ENCODE measurements around the gene MEGF9.

Gene MEGF9

GRCh38 chr9:120702075-120702474 lies 12.2 kb downstream of the MEGF9 start:
- DNase-seq = no peak

DNA sequence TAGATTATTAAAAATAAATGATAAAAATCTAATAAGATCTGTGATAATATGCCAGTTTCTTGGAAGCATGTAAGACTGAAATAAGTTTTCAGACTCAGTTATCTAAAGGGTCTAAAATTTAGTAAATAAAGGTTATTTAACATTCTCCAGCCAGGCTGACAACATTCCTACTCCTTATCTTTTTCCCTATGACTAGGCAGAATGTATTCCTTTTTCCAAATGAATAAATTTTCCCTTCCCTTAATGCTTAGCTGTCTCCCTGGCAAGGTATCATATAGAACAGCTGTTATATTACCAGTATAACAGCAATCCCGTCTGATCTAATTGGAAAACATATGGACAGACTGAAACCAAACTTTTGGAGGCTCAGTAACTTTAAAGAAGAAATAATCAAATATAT lies 13.0 kb downstream of the MEGF9 start:
- no peak for DNase-seq

- DNase-seq = no peak
These were observed 15.5 kb downstream of the MEGF9 start for GRCh38 chr9:120698766-120699165.

- no peak for DNase-seq
These were observed 16.8 kb downstream of the MEGF9 start for GRCh38 chr9:120697448-120697847.

- DNase-seq = peak; percentile 90
These were observed 17.6 kb downstream of the MEGF9 start for GRCh38 chr9:120696551-120697230.

DNA sequence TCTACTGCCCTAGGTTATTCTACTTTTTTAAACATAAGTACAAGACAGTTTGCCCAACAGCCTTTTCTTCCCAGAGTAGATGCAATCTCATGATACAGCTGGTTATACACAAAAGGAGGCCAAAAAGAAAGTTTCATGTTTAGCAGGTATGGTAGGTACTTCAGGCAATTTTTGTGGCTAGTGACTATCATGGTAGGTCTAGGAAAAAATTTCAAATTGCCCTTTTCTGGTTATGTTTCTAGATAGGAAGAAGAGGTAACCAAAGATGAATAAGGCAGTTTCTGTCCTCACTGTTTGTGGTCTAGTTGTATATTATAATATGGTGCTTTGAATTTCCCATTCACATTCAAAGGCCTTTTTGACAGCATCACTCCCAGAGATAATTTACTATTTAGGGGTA lies 19.7 kb downstream of the MEGF9 start:
- no peak for DNase-seq

DNA sequence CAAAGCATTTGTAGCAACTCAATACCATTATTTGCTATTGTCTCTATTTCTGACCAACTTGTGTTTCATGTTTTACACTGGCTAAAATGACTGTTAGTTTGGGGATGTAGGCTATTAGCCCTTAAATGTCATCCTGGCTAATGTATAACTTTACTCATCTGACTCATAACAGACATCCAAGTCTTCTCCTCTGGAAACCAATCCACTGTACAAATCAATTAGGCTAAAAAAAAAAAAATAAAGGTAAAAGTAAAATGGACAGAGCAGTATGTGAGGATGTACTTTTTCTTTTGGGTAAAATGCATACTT lies 20.6 kb downstream of the MEGF9 start:
- DNase-seq = peak; percentile 59

GRCh38 chr9:120692901-120693699 lies 21.2 kb downstream of the MEGF9 start:
- DNase-seq = no peak

DNA sequence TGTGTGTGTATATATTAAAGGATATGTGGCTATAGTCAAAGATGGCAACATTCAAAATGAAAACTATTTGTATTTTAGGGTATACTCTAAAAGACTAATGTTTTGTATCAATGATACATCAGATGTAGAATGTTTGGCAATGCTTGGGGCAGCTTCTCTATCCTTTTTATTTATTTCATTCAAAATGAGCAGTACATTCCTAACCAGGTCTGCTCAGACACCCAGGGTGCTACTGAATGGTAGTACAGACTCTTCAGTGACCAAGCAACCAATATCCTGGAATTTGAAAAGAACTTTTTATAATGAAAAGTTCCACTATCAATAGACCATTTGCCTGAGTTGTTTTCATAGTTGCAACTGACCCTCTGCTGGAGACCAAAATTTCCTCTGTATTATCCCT lies 23.9 kb downstream of the MEGF9 start:
- no peak for DNase-seq

GRCh38 chr9:120689860-120690259 lies 24.4 kb downstream of the MEGF9 start:
- peak; percentile 82 for DNase-seq

DNA sequence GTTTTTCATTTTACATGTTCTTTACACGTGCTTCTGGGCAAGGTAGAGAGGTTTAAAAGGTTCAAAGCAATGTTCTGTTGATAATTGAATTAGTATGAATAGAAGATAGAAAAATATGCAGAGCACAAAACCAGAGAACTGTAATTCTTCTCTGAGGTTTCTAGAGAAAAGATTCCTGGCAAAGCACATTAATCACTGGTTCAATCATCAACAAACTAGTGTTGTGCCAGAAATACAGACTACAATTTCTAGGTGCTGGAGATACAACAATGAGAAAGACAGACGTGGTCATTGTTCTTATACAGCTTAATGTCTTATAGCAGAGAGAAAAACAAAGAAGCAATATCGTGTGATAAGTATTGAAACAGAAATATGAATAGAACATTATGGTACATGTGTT lies 25.5 kb downstream of the MEGF9 start:
- peak; percentile 16 for DNase-seq

- DNase-seq = no peak
These were observed 31.1 kb downstream of the MEGF9 start for GRCh38 chr9:120683150-120683549.

- no peak for DNase-seq
These were observed 33.1 kb downstream of the MEGF9 start for GRCh38 chr9:120681121-120681520.

GRCh38 chr9:120680579-120680978 lies 33.7 kb downstream of the MEGF9 start:
- DNase-seq = no peak

- no peak for DNase-seq
These were observed 34.1 kb downstream of the MEGF9 start for GRCh38 chr9:120680161-120680560.

GRCh38 chr9:120677965-120678364 lies 36.3 kb downstream of the MEGF9 start:
- DNase-seq = no peak

DNA sequence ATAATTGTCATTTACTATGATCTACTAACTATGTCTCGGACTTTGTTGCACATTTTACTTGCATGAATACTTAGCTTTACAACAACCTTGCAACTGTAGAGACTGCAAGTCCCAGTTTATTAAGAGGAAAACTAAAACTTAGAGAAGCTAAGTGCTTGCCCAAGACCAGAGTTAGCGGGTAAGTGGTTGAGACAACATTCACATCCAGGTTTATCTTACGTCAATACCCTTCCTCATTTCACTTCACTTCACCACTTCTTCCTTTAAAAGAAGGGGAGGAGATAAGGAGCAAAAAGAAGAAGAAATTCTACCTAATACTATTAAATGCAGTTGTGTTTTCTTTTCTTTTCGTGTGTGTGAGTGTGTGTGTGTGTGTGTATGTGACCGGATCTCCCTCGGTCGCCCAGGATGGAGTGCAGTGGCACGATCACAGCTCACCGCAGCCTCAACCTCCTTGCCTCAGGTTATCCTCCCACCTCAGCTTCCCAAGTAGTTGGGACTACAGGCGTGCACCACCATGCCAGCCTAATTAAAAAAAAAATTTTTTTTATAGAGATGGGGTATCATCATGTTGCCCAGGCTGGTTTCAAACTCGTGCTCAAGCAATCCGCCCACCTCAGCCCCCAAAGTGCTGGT lies 37.4 kb downstream of the MEGF9 start:
- no peak for DNase-seq

- no peak for DNase-seq
These were observed 45.9 kb downstream of the MEGF9 start for GRCh38 chr9:120668399-120668798.

GRCh38 chr9:120663950-120664349 lies 50.3 kb downstream of the MEGF9 start:
- no peak for DNase-seq

DNA sequence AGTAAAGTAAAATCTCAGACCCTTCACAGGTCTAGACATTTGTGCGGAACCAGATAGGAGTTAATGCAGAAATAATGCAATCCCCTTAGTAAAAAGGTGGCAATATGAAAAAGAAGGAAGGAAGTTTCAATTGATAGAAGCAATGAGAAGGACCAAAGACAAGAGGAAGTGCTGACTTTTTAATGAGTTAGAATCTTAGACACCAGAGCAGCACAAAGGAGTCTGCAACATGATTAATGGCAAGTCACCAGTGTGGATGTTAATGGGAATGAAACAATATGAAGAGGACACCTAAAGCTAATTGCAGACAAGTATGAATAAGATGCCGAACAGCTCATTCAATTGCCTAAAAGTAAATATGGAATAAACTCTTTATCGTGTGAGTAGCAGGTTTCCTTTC lies 50.9 kb downstream of the MEGF9 start:
- DNase-seq = no peak

DNA sequence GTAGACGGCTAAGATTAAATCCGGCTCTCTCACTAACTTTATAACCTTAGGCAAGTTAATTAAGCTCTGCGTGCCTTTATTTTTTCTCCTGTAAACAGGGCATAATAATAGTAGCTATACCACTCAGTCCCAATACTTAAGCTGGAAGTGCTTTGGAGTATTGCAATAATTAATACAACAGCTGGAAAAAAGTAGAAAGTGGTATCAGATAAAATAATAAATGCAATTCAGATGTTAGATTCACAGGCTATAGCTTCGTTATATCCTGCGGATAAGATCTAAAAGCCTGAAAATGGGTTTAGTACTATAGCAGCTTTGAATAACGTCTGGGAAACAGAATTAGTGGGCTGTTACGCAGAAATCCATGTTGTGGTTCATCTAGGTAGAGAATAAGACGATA lies 51.8 kb downstream of the MEGF9 start:
- DNase-seq = no peak

- DNase-seq = no peak
These were observed 54.6 kb downstream of the MEGF9 start for GRCh38 chr9:120659676-120660075.

- no peak for DNase-seq
These were observed 55.1 kb downstream of the MEGF9 start for GRCh38 chr9:120659209-120659608.

GRCh38 chr9:120655005-120655622 lies 59.2 kb downstream of the MEGF9 start:
- DNase-seq = peak; percentile 56
